NCI-H2107 treated with DMSO at 0.1 percent for 48 hours (cell line): Measurements from ENCODE around the gene KCNAB1.
"Not testable (repeated sequence)": the region's sequence is repeated elsewhere in the genome, so short reads cannot be mapped to it uniquely, and the experiment has no call there.

Experiments
- DNase-seq: peaks from one replicate; lab custom pipeline; 2025; ENCODE audit not compliant: unreplicated experiment; lab: John Stamatoyannopoulos, UW

Gene KCNAB1

GRCh38 chr3:156120528-156121251, at the start of gene KCNAB1:
Gene KCNAB1, plus strand, starts transcription at chr3:156120578.
- peak; percentile 35 for DNase-seq

DNA sequence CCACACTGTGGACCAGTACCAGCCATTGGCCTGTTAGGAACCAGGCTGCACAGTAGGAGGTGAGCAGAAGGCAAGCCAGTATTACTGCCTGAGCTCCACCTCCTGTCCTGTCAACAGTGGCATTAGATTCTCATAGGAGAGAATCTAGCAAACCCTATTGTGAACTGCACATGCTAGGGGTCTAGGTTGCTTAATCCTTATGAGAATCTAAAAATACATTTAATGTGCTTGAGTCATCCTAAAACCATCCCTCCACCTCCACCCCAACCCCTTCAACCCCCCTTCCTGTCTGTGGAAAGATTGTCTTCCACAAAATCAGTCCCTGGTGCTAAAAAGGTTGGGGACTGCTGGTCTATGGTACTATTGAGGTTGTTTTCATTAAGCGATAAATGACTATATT, 49.3 kb upstream of the KCNAB1 start:
- no peak for DNase-seq

- not testable (repeated sequence) for DNase-seq
Measured at GRCh38 chr3:156072950-156073657, 47.3 kb upstream of the KCNAB1 start.

DNA sequence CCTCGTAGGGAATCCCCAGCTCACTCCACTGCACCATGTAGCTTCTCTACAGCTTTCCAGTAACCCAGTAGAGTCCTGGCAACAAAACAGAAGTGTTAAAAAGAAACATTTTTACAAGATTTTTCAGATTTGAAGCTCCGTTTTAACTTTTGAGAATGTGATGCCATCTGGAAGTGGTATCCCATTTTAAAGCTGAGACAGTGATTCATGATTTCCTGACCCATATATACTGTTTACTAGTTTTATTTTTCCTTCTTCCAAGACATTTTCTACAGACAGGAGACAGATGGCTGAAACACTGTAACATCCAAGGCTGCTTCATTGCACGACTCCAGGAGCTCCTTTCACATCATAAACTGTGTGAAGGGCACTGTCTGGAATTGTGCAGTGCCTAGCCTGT, 30.3 kb upstream of the KCNAB1 start:
- no peak for DNase-seq

GRCh38 chr3:156093964-156094363, 26.4 kb upstream of the KCNAB1 start:
- DNase-seq, result no peak

- no peak for DNase-seq
Measured at GRCh38 chr3:156094391-156094790, 26.0 kb upstream of the KCNAB1 start.

GRCh38 chr3:156095652-156096051, 24.7 kb upstream of the KCNAB1 start:
- not testable (repeated sequence) for DNase-seq

- no peak for DNase-seq
Measured at GRCh38 chr3:156098437-156099035, 21.8 kb upstream of the KCNAB1 start.

DNA sequence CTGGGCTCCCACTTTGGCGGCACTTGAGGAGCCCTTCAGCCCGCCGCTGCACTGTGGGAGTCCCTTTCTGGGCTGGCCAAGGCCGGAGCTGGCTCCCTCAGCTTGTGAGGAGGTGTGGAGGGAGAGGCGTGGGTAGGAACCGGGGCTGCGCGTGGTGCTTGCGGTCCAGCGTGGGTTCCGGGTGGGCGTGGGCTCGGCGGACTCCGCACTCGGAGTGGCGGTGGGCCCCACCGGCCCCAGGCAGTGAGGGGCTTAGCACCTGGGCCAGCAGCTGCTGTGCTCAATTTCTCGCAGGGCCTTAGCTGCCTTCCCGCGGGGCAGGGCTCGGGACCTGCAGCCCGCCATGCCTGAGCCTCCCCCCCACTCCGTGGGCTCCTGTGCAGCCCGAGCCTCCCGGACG, 21.0 kb upstream of the KCNAB1 start:
- DNase-seq, result not testable (repeated sequence)

DNA sequence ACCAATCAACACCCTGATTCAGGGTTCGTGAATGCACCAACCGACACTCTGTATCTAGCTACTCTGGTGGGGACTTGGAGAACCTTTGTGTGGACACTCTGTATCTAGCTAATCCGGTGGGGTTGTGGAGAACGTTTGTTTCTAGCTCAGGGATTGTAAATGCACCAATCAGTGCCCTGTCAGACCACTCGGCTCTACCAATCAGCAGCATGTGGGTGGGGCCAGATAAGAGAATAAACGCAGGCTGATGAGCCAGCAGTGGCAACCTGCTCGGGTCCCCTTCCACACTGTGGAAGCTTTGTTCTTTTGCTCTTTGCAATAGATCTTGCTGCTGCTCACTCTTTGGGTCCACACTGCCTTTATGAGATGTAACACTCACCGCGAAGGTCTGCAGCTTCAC, 20.4 kb upstream of the KCNAB1 start:
- DNase-seq, result not testable (repeated sequence)

GRCh38 chr3:156102267-156102931, 18.0 kb upstream of the KCNAB1 start:
- no peak for DNase-seq

- no peak for DNase-seq
Measured at GRCh38 chr3:156106721-156107373, 13.5 kb upstream of the KCNAB1 start.

GRCh38 chr3:156107504-156107903, 12.9 kb upstream of the KCNAB1 start:
- DNase-seq, result no peak

GRCh38 chr3:156108616-156109015, 11.8 kb upstream of the KCNAB1 start:
- no peak for DNase-seq

DNA sequence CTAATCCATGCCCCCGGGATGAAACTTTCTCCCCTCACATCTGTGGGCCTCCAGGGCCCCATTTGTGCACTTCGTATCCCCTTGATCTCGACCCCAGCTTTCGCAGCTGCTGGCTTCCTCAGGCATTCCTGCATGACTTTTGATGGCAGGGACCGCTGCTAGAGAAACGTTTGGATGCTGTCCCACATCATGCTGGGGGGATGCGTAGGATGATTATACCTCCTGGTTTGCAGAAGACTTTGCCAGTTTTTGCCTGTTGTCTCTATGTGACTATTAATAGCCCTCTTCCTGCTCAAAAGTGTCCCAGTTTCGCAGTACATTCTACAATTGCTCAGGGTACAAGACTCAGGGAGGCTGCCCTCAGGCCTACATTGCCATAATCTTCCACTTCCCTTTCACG, 10.4 kb upstream of the KCNAB1 start:
- DNase-seq, result no peak

GRCh38 chr3:156126467-156126866, 6.1 kb downstream of the KCNAB1 start:
- no peak for DNase-seq

- DNase-seq, result no peak
Measured at GRCh38 chr3:156131241-156131640, 10.9 kb downstream of the KCNAB1 start.

GRCh38 chr3:156131799-156132198, 11.4 kb downstream of the KCNAB1 start:
- no peak for DNase-seq

DNA sequence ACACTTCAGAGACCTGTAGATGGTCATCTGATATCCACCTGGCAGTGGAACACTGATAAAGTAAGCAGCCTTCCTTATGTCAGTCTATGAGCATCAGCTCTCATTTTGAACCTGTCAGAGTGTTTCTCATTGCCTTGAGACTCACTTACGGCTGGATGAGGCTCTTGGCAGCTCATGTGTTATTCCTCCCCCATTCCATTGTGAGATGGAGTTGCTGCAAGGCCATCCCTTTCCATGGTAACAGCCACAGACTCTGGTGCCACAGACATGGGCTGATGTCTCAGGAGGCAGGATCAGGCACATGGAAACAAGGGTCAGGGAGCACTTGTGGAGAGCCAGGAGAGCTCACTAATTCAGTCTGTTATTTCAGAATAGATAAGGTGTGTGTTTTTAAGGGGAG, 11.9 kb downstream of the KCNAB1 start:
- DNase-seq, result no peak

- DNase-seq, result no peak
Measured at GRCh38 chr3:156133076-156133475, 12.7 kb downstream of the KCNAB1 start.
